ENCODE data around the gene ZNF548. TPM values are rescaled to one million over a fixed set of nuclear protein-coding genes. Genes with fewer than 3 reads are reported as not detected.

Gene ZNF548
- total RNA-seq, 4 donors from 2014 or later, result 20.3 to 29.3 (median 23.5) TPM

DNA sequence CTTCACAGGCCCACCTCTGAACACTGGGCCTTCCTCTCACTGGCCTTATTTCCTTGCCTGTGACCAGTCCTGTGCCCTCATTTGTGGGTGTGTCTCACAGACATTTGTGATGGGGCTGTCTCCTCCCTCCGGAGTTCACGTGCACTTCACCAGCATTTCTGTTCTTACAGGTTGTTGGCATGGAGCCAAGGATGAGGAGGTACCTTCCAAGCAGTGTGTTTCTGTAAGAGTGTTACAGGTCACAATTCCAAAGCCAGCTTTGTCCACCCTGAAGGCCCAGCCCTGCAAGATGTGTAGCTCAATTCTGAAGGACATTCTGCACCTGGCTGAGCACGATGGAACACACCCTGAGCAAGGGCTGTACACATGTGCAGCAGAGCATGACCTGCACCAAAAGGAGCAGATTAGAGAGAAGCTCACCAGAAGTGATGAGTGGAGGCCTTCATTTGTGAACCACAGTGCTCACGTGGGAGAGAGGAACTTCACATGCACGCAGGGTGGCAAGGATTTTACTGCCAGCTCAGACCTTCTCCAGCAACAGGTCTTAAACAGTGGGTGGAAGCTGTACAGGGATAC is 53.6 kb downstream of the ZNF548 start:
- WGBS, 2 donors, result 76 to 89% methylated on average over 5 of the region's 5 CpGs
- DNase-seq (ENCODE audit: low spot score in 2 of 2), result no peak
- TF ChIP-seq, protein P1, sequence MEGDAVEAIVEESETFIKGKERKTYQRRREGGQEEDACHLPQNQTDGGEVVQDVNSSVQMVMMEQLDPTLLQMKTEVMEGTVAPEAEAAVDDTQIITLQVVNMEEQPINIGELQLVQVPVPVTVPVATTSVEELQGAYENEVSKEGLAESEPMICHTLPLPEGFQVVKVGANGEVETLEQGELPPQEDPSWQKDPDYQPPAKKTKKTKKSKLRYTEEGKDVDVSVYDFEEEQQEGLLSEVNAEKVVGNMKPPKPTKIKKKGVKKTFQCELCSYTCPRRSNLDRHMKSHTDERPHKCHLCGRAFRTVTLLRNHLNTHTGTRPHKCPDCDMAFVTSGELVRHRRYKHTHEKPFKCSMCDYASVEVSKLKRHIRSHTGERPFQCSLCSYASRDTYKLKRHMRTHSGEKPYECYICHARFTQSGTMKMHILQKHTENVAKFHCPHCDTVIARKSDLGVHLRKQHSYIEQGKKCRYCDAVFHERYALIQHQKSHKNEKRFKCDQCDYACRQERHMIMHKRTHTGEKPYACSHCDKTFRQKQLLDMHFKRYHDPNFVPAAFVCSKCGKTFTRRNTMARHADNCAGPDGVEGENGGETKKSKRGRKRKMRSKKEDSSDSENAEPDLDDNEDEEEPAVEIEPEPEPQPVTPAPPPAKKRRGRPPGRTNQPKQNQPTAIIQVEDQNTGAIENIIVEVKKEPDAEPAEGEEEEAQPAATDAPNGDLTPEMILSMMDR (IDR thresholded peaks at IDR 0.05), result no peak
- no peak for TF ChIP-seq POLR2A (IDR thresholded peaks at IDR 0.05)
- intact Hi-C loops (cut with DNase I; ENCODE audit: low total_unique reads), result no loop called here
- no peak overlapping the region for H3K4me3 ChIP-seq (ENCODE audit: low read depth, poor library complexity, severe bottlenecking)

DNA sequence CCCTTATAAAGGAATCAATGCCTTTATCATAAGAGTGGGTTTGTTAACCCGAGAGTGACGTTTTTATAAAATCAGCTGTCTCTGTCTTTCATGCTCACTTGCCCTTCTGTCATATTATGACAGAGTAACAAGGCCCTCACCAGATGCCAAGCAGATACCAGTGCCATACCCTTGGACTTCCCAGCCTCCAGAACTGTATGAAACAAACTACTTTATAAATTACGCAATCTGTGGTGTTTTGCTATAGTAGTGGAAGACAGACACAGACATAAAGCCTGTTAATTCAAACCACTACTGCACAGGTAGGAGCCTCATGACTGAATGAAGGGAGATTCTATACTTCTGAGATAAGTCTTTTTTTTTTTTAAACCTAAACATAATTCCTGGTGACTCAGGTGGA is 62.7 kb downstream of the ZNF548 start:
- no peak for TF ChIP-seq POLR2A (IDR thresholded peaks at IDR 0.05)
- TF ChIP-seq, protein P1 (IDR thresholded peaks at IDR 0.05), result no peak
- H3K4me3 ChIP-seq (ENCODE audit: low read depth, poor library complexity, severe bottlenecking), result no peak overlapping the region
- no peak for DNase-seq (ENCODE audit: low spot score in 2 of 2)
- intact Hi-C loops (cut with DNase I; ENCODE audit: low total_unique reads), result no loop called here
- WGBS, 2 donors, result 95 to 96% methylated on average over 3 of the region's 3 CpGs

Other genes with a start within 250 kb of the ZNF548 start
- not detected for gene ZIM3, start 244.7 kb upstream of the ZNF548 start, total RNA-seq
- gene DUXA, start 222.4 kb upstream of the ZNF548 start, total RNA-seq, result not detected
- 10 to 100 TPM; 48.5 to 84.9 (median 57.8) TPM for gene ZNF264, start 198.4 kb upstream of the ZNF548 start, total RNA-seq
- 1 to 10 TPM in 1 of 4 donors, under 1 TPM in 1, not detected in 2; 0.39 to 2.9 TPM for gene AURKC, start 158.8 kb upstream of the ZNF548 start, total RNA-seq
- gene ZNF805, start 149.2 kb upstream of the ZNF548 start, total RNA-seq, result 10 to 100 TPM; 18.1 to 23.0 (median 20.3) TPM
- 10 to 100 TPM; 57.6 to 71.0 (median 65.5) TPM for gene ZNF460, start 109.4 kb upstream of the ZNF548 start, total RNA-seq
- gene ZNF543, start 69.4 kb upstream of the ZNF548 start, total RNA-seq, result 10 to 100 TPM; 11.4 to 15.7 (median 12.4) TPM
- gene ZNF304, start 38.6 kb upstream of the ZNF548 start, total RNA-seq, result 10 to 100 TPM in 1 of 4 donors, 1 to 10 TPM in 3; 8.3 to 11.8 (median 8.9) TPM
- 10 to 100 TPM; 11.3 to 20.1 (median 19.5) TPM for gene TRAPPC2B, start 26.3 kb upstream of the ZNF548 start, total RNA-seq
- gene ZNF547, start 26.3 kb upstream of the ZNF548 start, total RNA-seq, result 1 to 10 TPM in 3 of 4 donors, under 1 TPM in 1; 0.42 to 2.4 (median 1.4) TPM
- gene ZNF17, start 21.3 kb downstream of the ZNF548 start, total RNA-seq, result 10 to 100 TPM in 2 of 4 donors, 1 to 10 TPM in 2; 8.9 to 30.3 (median 14.0) TPM
- gene ZNF749, start 45.5 kb downstream of the ZNF548 start, total RNA-seq, result 10 to 100 TPM in 3 of 4 donors, 1 to 10 TPM in 1; 7.8 to 16.1 (median 12.9) TPM
- gene VN1R1, start 67.3 kb downstream of the ZNF548 start, total RNA-seq, result 1 to 10 TPM in 1 of 4 donors, under 1 TPM in 3; 0.25 to 1.4 (median 0.86) TPM
- gene ZNF772, start 87.7 kb downstream of the ZNF548 start, total RNA-seq, result 10 to 100 TPM; 11.6 to 18.3 (median 12.2) TPM
- gene ZNF419, start 97.9 kb downstream of the ZNF548 start, total RNA-seq, result 10 to 100 TPM in 3 of 4 donors, 1 to 10 TPM in 1; 7.8 to 26.6 (median 13.4) TPM
- gene ZNF773, start 110.1 kb downstream of the ZNF548 start, total RNA-seq, result 10 to 100 TPM in 3 of 4 donors, 1 to 10 TPM in 1; 5.7 to 30.8 (median 17.5) TPM
- gene ZNF549, start 137.5 kb downstream of the ZNF548 start, total RNA-seq, result 1 to 10 TPM; 4.4 to 5.5 (median 4.9) TPM
- gene ZNF550, start 170.0 kb downstream of the ZNF548 start, total RNA-seq, result 10 to 100 TPM in 3 of 4 donors, 1 to 10 TPM in 1; 9.8 to 19.2 (median 13.5) TPM
- gene ZNF416, start 189.1 kb downstream of the ZNF548 start, total RNA-seq, result 10 to 100 TPM in 1 of 4 donors, 1 to 10 TPM in 3; 6.7 to 10.2 (median 8.4) TPM
- gene ZIK1, start 194.3 kb downstream of the ZNF548 start, total RNA-seq, result 10 to 100 TPM in 1 of 4 donors, 1 to 10 TPM in 3; 2.0 to 12.7 (median 4.3) TPM
- 10 to 100 TPM in 1 of 4 donors, 1 to 10 TPM in 3; 4.8 to 16.9 (median 6.1) TPM for gene ZNF530, start 210.0 kb downstream of the ZNF548 start, total RNA-seq
- 10 to 100 TPM; 19.1 to 42.5 (median 34.6) TPM for gene ZNF134, start 224.4 kb downstream of the ZNF548 start, total RNA-seq
- gene ZNF211, start 243.3 kb downstream of the ZNF548 start, total RNA-seq, result 10 to 100 TPM; 12.9 to 33.5 (median 17.7) TPM